HL-60 (cell line): Measurements from ENCODE around the gene ATXN7.

Source experiments
- DNase-seq, 2 experiments: peaks; one replicate each; pipeline ENCODE4 v3.0.0-alpha.2; 2010 to 2020; ENCODE audit warnings: low read depth in 1 of 2, low spot score in 1 of 2
- H3K27ac ChIP-seq: fragments of 250-450 bp; sonication (Bioruptor Pico); replicated peaks from 2 replicates; pipeline ENCODE4 v1.5.1; 2020; ENCODE audit warnings: mild to moderate bottlenecking, moderate library complexity
- H3K27me3 ChIP-seq: fragments of 250-450 bp; sonication (Bioruptor Pico); 2 replicates; pipeline ENCODE4 v1.5.1; 2021; ENCODE audit warnings: mild to moderate bottlenecking, moderate library complexity; ENCODE audit not compliant: insufficient read depth, poor library complexity, severe bottlenecking
- H3K4me3 ChIP-seq: replicated peaks from 2 replicates; pipeline ENCODE4 v1.5.1; 2011; ENCODE audit warnings: mild to moderate bottlenecking, control low read depth, low read length; ENCODE audit not compliant: insufficient read depth
- CTCF ChIP-seq: IDR thresholded peaks from one replicate; pipeline ENCODE4 v1.5.1; 2011; ENCODE audit warnings: low read length, control low read depth, inconsistent platforms; ENCODE audit not compliant: insufficient read depth
- GABPA ChIP-seq: IDR thresholded peaks from 2 replicates; pipeline ENCODE4 v1.6.1; 2012; ENCODE audit warnings: low read depth
- POLR2AphosphoS5 ChIP-seq: IDR thresholded peaks from 2 replicates; pipeline ENCODE4 v1.6.1; 2012; ENCODE audit warnings: low read depth
- SPI1 ChIP-seq: IDR thresholded peaks from 2 replicates; pipeline ENCODE4 v1.6.1; 2012; ENCODE audit warnings: low read depth, mild to moderate bottlenecking, borderline replicate concordance
- TF ChIP-seq, protein P1 (sequence below): IDR thresholded peaks from 2 replicates; pipeline ENCODE4 v1.6.1; 2012; ENCODE audit warnings: low read depth; ENCODE audit not compliant: insufficient replicate concordance

ATXN7 gene

DNA sequence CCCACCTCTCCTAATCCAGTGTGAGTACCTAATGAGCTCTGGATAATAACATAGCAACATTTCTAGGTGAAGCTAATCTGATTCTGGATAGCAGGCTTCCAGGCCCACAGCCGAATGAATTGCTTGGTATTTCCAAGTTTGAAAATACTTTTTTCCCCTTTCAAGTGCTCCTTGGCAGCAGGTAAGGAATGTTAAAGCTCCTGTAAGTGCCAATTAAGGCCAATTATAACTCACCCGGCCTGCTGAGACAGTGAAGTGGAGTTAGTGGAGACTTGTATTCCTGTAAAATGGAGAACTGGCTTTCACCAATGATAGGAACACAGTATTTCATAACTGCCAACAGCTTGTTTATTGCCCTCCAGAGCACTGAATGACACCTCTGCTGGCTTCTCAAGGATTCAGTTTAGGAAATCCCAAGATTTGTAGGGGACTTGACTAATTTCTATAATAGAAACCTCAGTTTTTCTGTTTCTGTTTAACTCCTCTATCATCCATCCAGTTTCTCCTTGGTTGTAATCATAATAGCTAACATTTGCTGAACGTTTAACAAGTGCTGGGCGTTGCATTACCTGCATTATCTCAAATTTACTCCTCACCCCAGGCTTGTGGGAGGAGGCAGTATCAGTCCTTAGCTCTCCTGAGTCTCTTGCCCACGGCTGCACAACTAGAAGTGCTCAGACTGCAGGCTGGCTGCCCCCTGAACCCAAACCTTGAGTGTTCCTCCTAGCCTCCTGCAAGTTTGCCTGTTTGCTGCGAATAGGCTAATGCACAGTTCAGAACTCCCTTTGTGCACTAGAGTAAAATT, 101.2 kb downstream of the ATXN7 start:
- H3K27ac ChIP-seq, result peak overlapping the region; percentile 38

GRCh38 chr3:63966007-63966406, 102.3 kb downstream of the ATXN7 start:
- no peaks in the 10 kb centered on the region for H3K27me3 ChIP-seq
- TF ChIP-seq POLR2AphosphoS5 (no peak), GABPA (no peak), CTCF (no peak), SPI1 (no peak)
- TF ChIP-seq, protein P1, sequence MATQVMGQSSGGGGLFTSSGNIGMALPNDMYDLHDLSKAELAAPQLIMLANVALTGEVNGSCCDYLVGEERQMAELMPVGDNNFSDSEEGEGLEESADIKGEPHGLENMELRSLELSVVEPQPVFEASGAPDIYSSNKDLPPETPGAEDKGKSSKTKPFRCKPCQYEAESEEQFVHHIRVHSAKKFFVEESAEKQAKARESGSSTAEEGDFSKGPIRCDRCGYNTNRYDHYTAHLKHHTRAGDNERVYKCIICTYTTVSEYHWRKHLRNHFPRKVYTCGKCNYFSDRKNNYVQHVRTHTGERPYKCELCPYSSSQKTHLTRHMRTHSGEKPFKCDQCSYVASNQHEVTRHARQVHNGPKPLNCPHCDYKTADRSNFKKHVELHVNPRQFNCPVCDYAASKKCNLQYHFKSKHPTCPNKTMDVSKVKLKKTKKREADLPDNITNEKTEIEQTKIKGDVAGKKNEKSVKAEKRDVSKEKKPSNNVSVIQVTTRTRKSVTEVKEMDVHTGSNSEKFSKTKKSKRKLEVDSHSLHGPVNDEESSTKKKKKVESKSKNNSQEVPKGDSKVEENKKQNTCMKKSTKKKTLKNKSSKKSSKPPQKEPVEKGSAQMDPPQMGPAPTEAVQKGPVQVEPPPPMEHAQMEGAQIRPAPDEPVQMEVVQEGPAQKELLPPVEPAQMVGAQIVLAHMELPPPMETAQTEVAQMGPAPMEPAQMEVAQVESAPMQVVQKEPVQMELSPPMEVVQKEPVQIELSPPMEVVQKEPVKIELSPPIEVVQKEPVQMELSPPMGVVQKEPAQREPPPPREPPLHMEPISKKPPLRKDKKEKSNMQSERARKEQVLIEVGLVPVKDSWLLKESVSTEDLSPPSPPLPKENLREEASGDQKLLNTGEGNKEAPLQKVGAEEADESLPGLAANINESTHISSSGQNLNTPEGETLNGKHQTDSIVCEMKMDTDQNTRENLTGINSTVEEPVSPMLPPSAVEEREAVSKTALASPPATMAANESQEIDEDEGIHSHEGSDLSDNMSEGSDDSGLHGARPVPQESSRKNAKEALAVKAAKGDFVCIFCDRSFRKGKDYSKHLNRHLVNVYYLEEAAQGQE, result no peak
- no peak overlapping the region for H3K4me3 ChIP-seq
- DNase-seq, result no peak
- H3K27ac ChIP-seq, result peak overlapping the region; percentile 85

More for the DNA sequence above, 101.2 kb downstream of the ATXN7 start:
- DNase-seq, result no peak
- H3K27me3 ChIP-seq, result no peaks in the 10 kb centered on the region
- H3K4me3 ChIP-seq, result no peak overlapping the region
- TF ChIP-seq POLR2AphosphoS5 (no peak), SPI1 (peak; percentile 26; the same call in 1 of the 2 replicates)

DNA sequence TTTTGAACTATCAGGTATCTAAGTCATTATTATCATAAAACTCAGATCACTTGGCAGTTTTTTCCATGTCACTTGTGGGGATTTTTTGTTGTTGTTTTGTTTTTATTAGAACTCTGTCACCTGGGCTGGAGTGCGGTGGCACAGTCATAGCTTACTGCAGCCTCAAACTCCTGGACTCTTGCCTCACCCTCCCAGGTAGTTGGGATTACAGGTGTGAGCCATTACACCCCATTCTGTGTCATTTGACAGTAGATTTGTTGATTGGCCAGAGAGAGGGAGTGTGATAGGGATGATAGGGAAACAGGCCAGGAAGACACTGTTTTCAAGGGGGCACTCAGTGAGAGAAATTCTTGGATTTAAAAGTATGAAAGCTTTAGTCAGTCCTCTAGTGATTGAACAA, 103.2 kb downstream of the ATXN7 start:
- no peak overlapping the region for H3K4me3 ChIP-seq
- DNase-seq, result no peak
- TF ChIP-seq, protein P1, result no peak
- TF ChIP-seq SPI1 (no peak), GABPA (no peak), CTCF (no peak), POLR2AphosphoS5 (no peak)
- peak overlapping the region; percentile 85 for H3K27ac ChIP-seq
- H3K27me3 ChIP-seq, result no peaks in the 10 kb centered on the region

- Histone ChIP-seq H3K27ac (peak overlapping the region; percentile 85), H3K27me3 (no peaks in the 10 kb centered on the region), H3K4me3 (peak overlapping the region; percentile 37)
- DNase-seq, result peak; percentile 70 to 71
- TF ChIP-seq, protein P1, result no peak
- TF ChIP-seq CTCF, result no peak
- TF ChIP-seq SPI1, result no peak
- no peak for TF ChIP-seq GABPA
- TF ChIP-seq POLR2AphosphoS5, result no peak
Observed at GRCh38 chr3:63967675-63968611, 104.3 kb downstream of the ATXN7 start.
